ENCODE measurements around the gene HCN3.
"Not testable (repeated sequence)": the region's sequence is repeated elsewhere in the genome, so short reads cannot be mapped to it uniquely, and the experiment has no call there.

The HCN3 gene

DNA sequence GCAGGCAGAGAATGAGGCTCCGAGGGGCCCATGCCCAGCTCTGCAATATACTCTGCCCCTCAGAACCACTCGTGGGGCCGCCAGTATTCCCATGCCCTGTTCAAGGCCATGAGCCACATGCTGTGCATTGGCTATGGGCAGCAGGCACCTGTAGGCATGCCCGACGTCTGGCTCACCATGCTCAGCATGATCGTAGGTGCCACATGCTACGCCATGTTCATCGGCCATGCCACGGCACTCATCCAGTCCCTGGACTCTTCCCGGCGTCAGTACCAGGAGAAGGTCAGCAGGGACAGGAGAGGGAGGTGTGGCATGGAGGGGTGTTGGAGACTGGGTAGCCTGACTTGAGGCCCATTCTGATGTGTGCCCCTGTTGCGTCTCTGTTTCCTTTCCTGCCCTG lies 7.2 kb downstream of the HCN3 start:
- no peak for DNase-seq (ENCODE audit: low read depth)

- no peak for DNase-seq (ENCODE audit: low read depth)
These were observed 7.8 kb downstream of the HCN3 start for GRCh38 chr1:155285063-155285462.

DNA sequence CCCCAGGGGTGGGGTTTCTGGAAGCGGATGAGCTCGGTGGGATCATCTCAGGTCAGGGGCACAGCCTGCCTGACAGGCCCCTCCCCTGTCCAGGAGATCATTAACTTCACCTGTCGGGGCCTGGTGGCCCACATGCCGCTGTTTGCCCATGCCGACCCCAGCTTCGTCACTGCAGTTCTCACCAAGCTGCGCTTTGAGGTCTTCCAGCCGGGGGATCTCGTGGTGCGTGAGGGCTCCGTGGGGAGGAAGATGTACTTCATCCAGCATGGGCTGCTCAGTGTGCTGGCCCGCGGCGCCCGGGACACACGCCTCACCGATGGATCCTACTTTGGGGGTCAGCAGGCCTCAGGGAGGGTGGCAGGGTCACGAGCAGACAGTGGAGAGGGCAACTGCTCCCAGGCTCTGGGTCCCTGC lies 8.4 kb downstream of the HCN3 start:
- DNase-seq (ENCODE audit: low read depth), result no peak

DNA sequence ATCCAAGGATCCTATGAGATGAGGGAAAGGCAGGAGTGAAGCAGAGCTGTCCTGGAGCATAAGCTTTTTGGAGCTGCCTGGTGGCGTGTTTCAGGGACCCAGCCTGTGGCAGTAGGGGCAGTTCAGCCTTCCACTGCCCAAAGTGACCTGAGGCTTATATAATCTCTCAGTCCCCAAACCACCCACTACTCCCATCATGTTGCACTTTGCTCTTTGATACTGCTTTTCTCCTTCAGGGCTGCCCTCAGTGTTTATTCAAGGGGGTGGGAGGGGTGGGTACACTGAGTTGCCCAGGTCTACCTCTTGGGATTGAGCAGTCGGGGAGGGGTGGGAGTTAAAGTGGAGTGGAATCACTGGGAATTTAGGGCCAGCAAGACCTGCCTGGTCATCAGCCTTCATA lies 9.3 kb downstream of the HCN3 start:
- DNase-seq (ENCODE audit: low read depth), result no peak

DNA sequence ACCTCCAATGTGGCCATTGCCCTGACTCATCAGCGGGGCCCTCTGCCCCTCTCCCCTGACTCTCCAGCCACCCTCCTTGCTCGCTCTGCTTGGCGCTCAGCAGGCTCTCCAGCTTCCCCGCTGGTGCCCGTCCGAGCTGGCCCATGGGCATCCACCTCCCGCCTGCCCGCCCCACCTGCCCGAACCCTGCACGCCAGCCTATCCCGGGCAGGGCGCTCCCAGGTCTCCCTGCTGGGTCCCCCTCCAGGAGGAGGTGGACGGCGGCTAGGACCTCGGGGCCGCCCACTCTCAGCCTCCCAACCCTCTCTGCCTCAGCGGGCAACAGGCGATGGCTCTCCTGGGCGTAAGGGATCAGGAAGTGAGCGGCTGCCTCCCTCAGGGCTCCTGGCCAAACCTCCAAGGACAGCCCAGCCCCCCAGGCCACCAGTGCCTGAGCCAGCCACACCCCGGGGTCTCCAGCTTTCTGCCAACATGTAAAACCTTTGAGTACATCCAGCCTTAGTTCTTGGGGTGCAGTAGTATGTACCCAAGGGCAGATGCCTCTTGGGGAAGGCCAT lies 10.8 kb downstream of the HCN3 start:
- DNase-seq (ENCODE audit: low read depth), result no peak

DNA sequence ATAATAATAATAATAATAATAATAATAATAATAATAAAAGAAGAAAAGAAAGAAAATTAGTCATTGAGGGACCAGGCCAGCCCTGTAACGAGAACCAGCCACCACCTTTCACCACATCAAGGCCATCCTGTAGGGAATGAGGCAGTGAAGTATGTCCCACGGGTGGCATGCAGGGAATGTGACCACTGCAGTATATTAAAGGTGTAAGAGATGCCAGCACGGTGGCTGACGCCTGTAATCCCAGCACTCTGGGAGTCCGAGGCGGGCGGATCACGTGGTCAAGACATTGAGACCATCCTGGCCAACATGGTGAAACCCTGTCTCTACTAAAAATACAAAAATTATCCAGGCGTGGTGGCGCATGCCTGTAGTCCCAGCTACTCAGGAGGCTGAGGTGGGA lies 13.7 kb downstream of the HCN3 start:
- not testable (repeated sequence) for DNase-seq (ENCODE audit: low read depth)

GRCh38 chr1:155293086-155293749 lies 16.0 kb downstream of the HCN3 start:
- DNase-seq (ENCODE audit: low read depth), result no peak

DNA sequence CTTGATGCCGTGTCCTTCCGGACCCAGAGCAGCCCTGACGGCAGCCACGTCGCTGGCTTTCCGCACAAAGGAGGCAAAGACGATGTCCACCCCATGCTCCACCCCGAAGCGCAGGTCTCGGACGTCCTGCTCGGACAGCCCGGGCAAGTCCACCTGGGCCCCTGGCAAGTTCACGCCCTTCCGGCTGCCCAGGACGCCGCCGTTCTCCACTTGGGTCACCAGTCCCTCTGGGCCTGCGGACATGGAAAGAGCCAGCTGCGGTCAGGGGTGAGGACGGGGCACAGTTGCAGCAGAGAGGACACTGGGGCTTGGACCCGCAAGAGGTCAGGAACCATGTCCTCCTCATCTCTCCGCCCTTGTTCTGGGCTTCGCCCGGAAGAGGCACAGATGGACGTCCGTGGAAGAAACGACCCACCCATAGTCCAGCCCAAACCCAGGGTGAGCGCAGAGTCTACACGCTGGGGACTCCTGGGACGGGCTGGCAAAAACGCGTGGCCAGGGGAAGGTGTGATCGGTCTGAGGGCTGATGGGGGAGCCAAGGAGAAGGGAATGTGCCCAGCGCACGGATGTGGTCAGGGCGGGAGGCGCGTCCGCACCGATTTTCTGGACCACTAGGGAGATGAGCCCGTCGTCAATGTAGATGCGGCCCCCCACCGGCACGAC lies 17.4 kb downstream of the HCN3 start:
- no peak for DNase-seq (ENCODE audit: low read depth)

DNA sequence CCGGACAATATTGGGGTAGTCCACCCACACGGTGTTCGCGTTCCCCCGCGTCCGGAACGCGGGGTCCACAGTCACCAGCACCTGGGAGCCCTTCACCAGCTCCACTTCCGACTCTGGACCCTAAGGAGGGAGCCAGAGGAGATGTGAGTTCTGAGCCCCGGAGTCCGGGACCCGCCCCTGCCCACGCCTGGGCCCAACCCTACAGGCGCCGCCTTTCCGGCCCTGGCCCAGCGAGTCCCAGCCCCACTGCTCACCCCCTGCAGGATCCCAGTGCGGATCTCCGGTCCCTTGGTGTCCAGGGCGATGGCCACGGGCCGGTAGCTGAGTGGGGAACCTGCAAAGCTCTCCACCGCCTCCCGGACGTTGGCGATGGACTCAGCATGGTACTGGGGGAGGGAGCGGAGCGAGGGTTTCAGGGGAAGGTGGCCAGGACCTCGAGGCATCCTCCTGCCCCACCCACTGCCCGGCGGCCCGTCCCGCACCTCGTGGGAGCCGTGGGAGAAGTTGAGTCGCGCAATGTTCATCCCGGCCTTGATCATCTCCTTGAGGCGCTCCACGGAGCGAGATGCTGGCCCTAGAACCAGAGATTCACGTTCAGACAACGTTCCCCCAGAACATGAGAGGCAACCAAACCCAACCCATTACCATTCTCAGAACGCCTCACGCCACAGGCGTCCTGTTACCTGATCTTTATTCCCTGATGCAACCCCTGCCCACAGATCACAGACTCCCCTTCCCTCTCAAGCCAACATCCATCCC lies 18.1 kb downstream of the HCN3 start:
- no peak for DNase-seq (ENCODE audit: low read depth)

GRCh38 chr1:155295942-155296267 lies 18.6 kb downstream of the HCN3 start:
- DNase-seq (ENCODE audit: low read depth), result no peak

DNA sequence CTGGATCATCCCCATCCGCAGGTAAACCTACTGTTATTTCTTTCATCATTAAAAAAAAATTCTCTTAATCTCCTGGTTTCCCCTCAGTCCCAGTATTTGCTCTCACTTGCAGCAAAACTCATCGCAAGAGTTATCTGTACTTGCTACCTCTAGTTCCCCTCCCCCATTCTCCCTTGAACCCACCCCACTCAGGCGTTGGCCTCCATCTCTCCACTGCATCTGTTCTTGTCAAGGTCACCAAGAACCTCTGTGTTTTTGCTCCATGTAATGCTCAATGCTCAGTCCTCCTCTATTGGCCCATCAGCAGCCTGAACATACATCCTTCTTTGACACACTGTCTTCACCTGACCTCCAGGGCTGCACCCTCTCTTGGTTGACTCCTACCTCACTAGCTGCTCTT lies 19.4 kb downstream of the HCN3 start:
- DNase-seq (ENCODE audit: low read depth), result no peak

DNA sequence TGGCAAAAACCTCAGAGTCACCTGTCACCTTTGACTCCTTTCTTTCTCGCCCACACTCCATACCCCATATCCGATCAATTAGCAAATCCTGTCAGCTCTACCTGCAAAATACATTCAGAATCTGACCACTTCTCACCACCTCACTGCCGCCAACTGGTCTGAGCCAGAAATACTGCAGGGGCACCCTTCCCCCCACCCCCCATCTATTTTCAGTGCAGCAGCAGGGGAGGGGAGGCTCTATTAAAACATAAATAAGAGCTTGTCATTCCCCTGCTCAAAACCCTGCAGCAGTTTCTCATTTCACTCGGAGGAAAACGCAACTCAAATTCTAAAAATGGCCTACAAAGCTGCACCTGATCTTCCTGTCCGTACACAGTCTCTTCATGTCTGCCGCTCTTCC lies 20.1 kb downstream of the HCN3 start:
- no peak for DNase-seq (ENCODE audit: low read depth)

DNA sequence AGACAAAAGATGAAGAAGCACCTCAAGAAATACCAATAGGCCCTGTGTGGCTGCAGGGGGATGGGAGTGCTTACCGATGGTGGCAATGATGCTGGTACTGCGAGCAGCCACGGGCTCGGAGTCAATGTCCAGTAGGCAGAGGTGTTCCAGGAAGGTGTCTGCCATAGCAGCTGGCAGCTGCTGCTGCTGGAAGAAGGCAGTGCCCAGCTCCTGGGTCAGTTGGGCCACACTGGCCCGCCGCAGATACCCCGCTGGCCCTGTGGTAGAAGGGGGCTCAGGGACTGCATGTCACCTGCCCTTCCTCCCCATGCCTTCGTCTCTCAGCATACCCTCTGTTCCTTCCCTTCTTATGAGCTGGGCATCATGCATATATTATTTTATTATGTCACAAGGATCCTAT lies 22.8 kb downstream of the HCN3 start:
- no peak for DNase-seq (ENCODE audit: low read depth)

- no peak for DNase-seq (ENCODE audit: low read depth)
These were observed 23.5 kb downstream of the HCN3 start for GRCh38 chr1:155300553-155301329.

GRCh38 chr1:155301342-155301841 lies 24.1 kb downstream of the HCN3 start, which contains the start of gene PKLR:
TSS of gene PKLR (minus strand) at chr1:155301438. CDS start at chr1:155301395, 43 bp downstream.
- DNase-seq (ENCODE audit: low read depth), result no peak

DNA sequence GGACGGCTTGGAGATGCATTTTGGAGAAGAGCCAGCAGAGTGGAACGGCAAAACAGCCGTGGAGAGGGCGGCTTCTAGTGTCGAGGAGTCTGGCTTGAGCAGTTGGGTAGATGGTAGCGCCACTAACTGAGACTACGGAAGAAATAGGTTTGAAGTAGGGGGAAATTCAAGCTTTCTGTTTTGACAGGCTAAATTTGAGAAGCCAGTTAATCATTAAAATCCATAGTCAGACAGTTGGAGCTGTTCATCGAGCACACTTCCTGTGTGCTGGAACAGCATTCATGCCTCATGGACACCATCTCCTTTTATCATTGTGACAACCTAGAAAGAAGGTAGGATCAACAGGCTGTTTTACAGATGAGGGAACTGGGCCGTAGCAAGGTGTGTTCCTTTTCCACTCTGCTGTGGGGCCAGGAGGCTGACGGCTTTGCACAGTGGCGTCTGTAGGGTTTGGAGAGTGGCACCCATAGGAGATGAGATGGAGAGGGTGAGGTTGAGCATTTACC lies 27.3 kb downstream of the HCN3 start:
- DNase-seq (ENCODE audit: low read depth), result no peak

DNA sequence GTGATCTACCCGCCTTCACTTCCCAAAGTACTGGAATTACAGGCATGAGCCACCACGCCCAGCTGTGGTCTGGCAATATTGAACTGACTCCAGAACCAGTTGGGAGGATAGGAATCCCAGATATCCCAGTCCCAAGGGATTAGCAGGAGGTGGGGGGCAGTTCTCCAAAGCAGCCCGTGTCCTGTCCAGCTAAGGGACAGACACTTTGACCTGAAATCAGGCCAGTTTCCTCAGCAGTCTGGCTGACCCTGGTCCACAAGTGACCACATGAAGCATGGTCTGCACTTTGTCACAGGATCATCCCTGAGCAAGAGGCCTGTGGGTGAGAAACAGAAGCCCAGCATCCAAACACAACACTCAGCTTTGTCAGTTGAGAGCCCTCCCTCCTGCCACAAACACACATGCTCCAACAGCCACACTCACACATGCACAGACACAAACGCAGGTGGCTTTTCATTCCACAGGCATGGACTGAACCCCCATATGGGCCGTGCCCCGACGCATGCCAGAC lies 28.7 kb downstream of the HCN3 start:
- no peak for DNase-seq (ENCODE audit: low read depth)

DNA sequence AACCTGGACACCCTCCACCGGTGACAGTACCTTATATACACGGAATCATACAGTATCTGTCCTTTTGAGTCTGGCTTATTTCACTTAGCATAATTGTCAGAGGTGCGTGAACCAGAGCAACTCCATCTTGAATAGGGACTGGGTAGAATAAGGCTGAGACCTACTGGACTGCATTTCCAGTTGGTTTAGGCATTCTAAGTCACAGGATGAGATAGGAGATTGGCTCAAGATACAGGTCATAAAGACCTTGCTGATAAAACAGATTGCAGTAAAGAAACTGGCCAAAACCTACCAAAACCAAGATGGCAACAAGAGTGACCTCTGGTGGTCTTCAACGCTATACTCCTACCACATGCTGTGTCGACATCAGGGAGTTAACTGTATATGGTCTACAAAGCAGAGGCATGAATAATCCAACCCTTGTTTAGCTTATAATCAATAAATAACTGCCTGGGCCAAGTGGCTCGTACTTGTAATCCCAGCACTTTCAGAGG lies 30.0 kb downstream of the HCN3 start:
- DNase-seq (ENCODE audit: low read depth), result peak; percentile 51

DNA sequence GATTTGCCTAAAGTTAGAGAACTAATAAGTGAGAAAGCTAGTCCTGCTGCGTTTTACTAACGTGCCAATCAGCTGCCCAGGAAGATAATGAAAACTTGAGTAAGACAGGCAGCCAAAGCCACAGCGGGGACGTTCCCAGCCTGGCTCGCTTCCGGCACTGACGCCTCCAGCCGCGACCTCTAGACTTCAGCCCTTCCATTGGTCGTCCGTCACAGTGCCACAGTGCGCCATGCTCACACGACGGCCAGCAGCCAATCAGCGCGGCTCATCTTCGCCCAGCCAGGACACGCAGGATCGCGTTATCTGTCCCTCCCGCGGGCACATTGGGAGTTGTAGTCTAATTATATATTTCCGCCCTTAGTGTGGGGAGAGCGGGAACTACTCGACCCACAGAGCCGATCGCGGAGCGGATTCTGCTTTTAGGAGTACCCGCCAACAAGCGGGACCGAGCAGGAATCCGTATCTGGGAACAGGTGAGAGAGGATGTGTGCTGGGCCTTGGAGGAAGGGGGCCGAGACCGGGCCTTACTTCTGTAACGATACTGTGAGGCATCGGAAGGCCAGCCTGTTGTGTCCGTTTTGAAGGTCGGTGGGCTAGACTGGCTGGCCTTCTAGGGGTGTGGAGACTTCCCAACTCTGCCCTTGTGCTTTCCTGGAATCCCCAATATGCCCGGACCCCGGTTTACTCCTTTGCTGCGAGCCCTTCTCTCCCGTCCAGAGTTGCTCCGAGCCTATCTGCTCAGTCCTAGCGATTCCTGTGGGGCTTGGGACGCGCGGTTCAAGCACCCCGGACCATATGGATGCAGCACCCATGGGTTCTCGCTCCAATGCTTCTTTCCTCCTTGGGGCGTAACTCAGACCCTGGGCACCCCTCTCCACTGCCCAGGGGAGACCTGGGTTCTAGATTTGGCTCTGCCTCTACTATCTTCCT lies 31.5 kb downstream of the HCN3 start, which contains the start of gene FDPS:
Gene FDPS, plus strand, starts transcription at position 374 of the 930 bp plus-strand sequence. CDS start 924 bp downstream, outside the sequence.
- peak; percentile 100 for DNase-seq (ENCODE audit: low read depth)

- DNase-seq (ENCODE audit: low read depth), result no peak
These were observed 32.3 kb downstream of the HCN3 start for GRCh38 chr1:155309423-155310021.
